BJ (cell line): ENCODE results near the gene NANOGP8. TPM values are rescaled to one million over a fixed set of nuclear protein-coding genes. Genes with fewer than 3 reads are reported as not detected.

Experiments used
- CTCF ChIA-PET: fragments of 350-600 bp; formaldehyde crosslinking; extraction: SDS; loops from one replicate; lab custom pipeline; 2021; ENCODE audit warnings: antibody characterized with exemption, inconsistent platforms; lab: Yijun Ruan, JAX
- POLR2A ChIA-PET: fragments of 300-600 bp; sonication (Branson Sonifier 250); formaldehyde crosslinking; extraction: SDS; loops from one replicate; lab custom pipeline; 2021; ENCODE audit warnings: antibody characterized with exemption; lab: Charles Lee
- DNase-seq: peaks from one replicate; pipeline ENCODE4 v3.0.0-alpha.2; 2011; ENCODE audit warnings: low read depth
- H3K27me3 ChIP-seq: 2 replicates; pipeline ENCODE4 v1.6.0; 2011; ENCODE audit warnings: low read length; ENCODE audit not compliant: control insufficient read depth, insufficient read depth
- H3K36me3 ChIP-seq: 2 replicates; pipeline ENCODE4 v1.5.1; 2011; ENCODE audit warnings: low read length; ENCODE audit not compliant: control insufficient read depth, insufficient read depth
- H3K4me3 ChIP-seq: 2 replicates; pipeline ENCODE4 v1.5.1; 2011; ENCODE audit warnings: low read depth, mild to moderate bottlenecking, control low read depth, low read length
- CTCF ChIP-seq: IDR thresholded peaks from 2 replicates; pipeline ENCODE4 v1.5.1; 2011; ENCODE audit warnings: low read depth, mild to moderate bottlenecking, control low read depth, inconsistent platforms, low read length, moderate library complexity; ENCODE audit not compliant: insufficient read depth
- polyA plus RNA-seq: library from polyadenylated mRNA; depleted of rRNA; stranded (reverse); fragments of >200 nt; gene quantifications from 2 replicates; pipeline ENCODE4 v1.2.3, GENCODE V29; 2011; rRNA removed

NANOGP8 gene
- polyA plus RNA-seq, 1 experiment = not detected

- POLR2A ChIA-PET = no interaction called here
- TF ChIP-seq CTCF = no peak
These were observed 41.6 kb downstream of the NANOGP8 start for GRCh38 chr15:35043373-35044095.

GRCh38 chr15:35040339-35041255, 44.5 kb downstream of the NANOGP8 start:
- no peak for DNase-seq
- CTCF ChIA-PET = interaction anchor here (1.0 to 1.2 kb wide), 2 partner anchors 10 to 17 kb away, joined by 3 read pairs; no protein-coding TSS in a partner anchor
- no peak overlapping the region for H3K4me3 ChIP-seq
- TF ChIP-seq CTCF = no peak
- H3K36me3 ChIP-seq = no peaks in the 10 kb centered on the region
- no peaks in the 10 kb centered on the region for H3K27me3 ChIP-seq
- POLR2A ChIA-PET = no interaction called here

More at GRCh38 chr15:35043373-35044095, 41.6 kb downstream of the NANOGP8 start:
- no peak overlapping the region for H3K4me3 ChIP-seq
- no peaks in the 10 kb centered on the region for H3K27me3 ChIP-seq
- H3K36me3 ChIP-seq = no peaks in the 10 kb centered on the region
- no peak for DNase-seq
- CTCF ChIA-PET = no interaction called here

- no peaks in the 10 kb centered on the region for H3K27me3 ChIP-seq
- CTCF ChIA-PET = no interaction called here
- no peak overlapping the region for H3K4me3 ChIP-seq
- peak; percentile 54 for DNase-seq
- POLR2A ChIA-PET = interaction anchor here (0.7 kb wide), 2 partner anchors 21 to 587 kb away, joined by 3 read pairs; no protein-coding TSS in a partner anchor
- no peaks in the 10 kb centered on the region for H3K36me3 ChIP-seq
- TF ChIP-seq CTCF = no peak
These were observed 46.3 kb downstream of the NANOGP8 start for GRCh38 chr15:35038626-35039451.

Other genes starting within 250 kb of the NANOGP8 start
- gene AQR, start 115.6 kb downstream of the NANOGP8 start, polyA plus RNA-seq = 15.3 and 24.7 TPM in 2 replicates
- gene ZNF770, start 97.0 kb downstream of the NANOGP8 start, polyA plus RNA-seq = 8.6 and 16.0 TPM in 2 replicates